B cell (primary cell): ENCODE measurements around the gene ZNF594. TPM values are rescaled to one million over a fixed set of nuclear protein-coding genes. Genes with fewer than 3 reads are reported as not detected.
"Not testable (repeated sequence)": the region's sequence is repeated elsewhere in the genome, so short reads cannot be mapped to it uniquely, and the experiment has no call there.

Experiments
- ATAC-seq: fragments of 200-7000 bp; cut with Tn5 transposase; one replicate; pipeline ENCODE4 v1.10.0; 2021; ENCODE audit warnings: low read depth, mild to moderate bottlenecking, moderate number of reproducible peaks, moderate library complexity
- CTCF ChIA-PET: fragments of 350-600 bp; sonication (Branson Sonifier 250); formaldehyde crosslinking; loops from one replicate; lab custom pipeline; 2021; ENCODE audit warnings: antibody characterized with exemption, inconsistent platforms; lab: Charles Lee
- POLR2A ChIA-PET: fragments of 350-600 bp; sonication (Branson Sonifier 250); formaldehyde crosslinking; loops from one replicate; lab custom pipeline; 2021; ENCODE audit warnings: antibody characterized with exemption; lab: Charles Lee
- DNase-seq: peaks from one replicate; pipeline ENCODE4 v3.0.0; 2013
- H2AFZ ChIP-seq: 2 replicates; pipeline ENCODE4 v1.6.1; 2012; ENCODE audit warnings: mild to moderate bottlenecking, low read depth, low read length; ENCODE audit not compliant: insufficient read depth, poor library complexity, severe bottlenecking
- H3K27ac ChIP-seq, 2 donors: 1 replicate in 1 of 2; 2 replicates in 1 of 2; pipeline ENCODE4 v1.5.1; 2012 to 2013; ENCODE audit warnings: low read length in 2 of 2, mild to moderate bottlenecking in 2 of 2, moderate library complexity in 1 of 2
- H3K27me3 ChIP-seq, 4 experiments: fragments of 200-600 bp in 1 of 4; sonication (generic) in 1 of 4; replicated peaks in 1 of 4; 1 replicate in 2 of 4; 2 replicates in 2 of 4; pipeline versions ENCODE4 v1.6.1 to v1.7.0; 2013 to 2016; ENCODE audit warnings: low read length in 3 of 4, mild to moderate bottlenecking in 2 of 4, mixed read lengths in 1 of 4, moderate library complexity in 1 of 4; ENCODE audit not compliant: insufficient read depth in 4 of 4, control insufficient read depth in 3 of 4; ENCODE audit errors: control extremely low read depth in 1 of 4
- H3K36me3 ChIP-seq, 2 experiments: replicated peaks in 1 of 2; 1 replicate in 1 of 2; 2 replicates in 1 of 2; pipeline versions ENCODE4 v1.6.1 to v1.7.1; 2013; ENCODE audit warnings: low read length in 1 of 2; ENCODE audit not compliant: insufficient read depth in 2 of 2, control insufficient read depth in 1 of 2; ENCODE audit errors: control extremely low read depth in 1 of 2, extremely low read depth in 1 of 2
- H3K4me1 ChIP-seq, 2 donors: fragments of 200-600 bp in 1 of 2; sonication (generic) in 1 of 2; 1 replicate in 1 of 2; 2 replicates in 1 of 2; pipeline versions ENCODE4 v1.5.1 to v1.6.1; 2013 to 2017; ENCODE audit warnings: low read length in 2 of 2; ENCODE audit not compliant: control insufficient read depth in 2 of 2, insufficient read depth in 2 of 2
- H3K4me2 ChIP-seq: replicated peaks from 2 replicates; pipeline ENCODE3; 2012; ENCODE audit warnings: mild to moderate bottlenecking, low read depth, low read length; ENCODE audit not compliant: poor library complexity, severe bottlenecking
- H3K4me3 ChIP-seq, 5 experiments: fragments of 200-600 bp in 1 of 5; sonication (generic) in 1 of 5; 1 replicate in 3 of 5; 2 replicates in 2 of 5; pipeline versions ENCODE4 v1.5.1 to v1.7.0; 2011 to 2016; ENCODE audit warnings: low read length in 4 of 5, mild to moderate bottlenecking in 4 of 5, low read depth in 2 of 5, control low read depth in 1 of 5, moderate library complexity in 1 of 5; ENCODE audit not compliant: insufficient read depth in 1 of 5; ENCODE audit errors: control extremely low read depth in 1 of 5, extremely low read depth in 1 of 5
- H3K79me2 ChIP-seq: fragments of 200-600 bp; sonication (generic); one replicate; pipeline ENCODE4 v1.6.0; 2016; ENCODE audit warnings: low read length; ENCODE audit not compliant: control insufficient read depth, insufficient read depth
- H3K9ac ChIP-seq: fragments of 200-600 bp; sonication (generic); 2 replicates; pipeline ENCODE4 v1.6.1; 2017; ENCODE audit warnings: mild to moderate bottlenecking, low read length, moderate library complexity
- H3K9me3 ChIP-seq, 3 donors: one replicate each; pipeline versions ENCODE4 v1.6.1 to v1.7.1; 2013; ENCODE audit warnings: low read length in 2 of 3; ENCODE audit not compliant: control insufficient read depth in 2 of 3, insufficient read depth in 1 of 3; ENCODE audit errors: control extremely low read depth in 1 of 3
- H4K20me1 ChIP-seq: 2 replicates; pipeline ENCODE4 v1.6.0; 2012; ENCODE audit warnings: mild to moderate bottlenecking, low read length; ENCODE audit not compliant: insufficient read depth, control insufficient read depth, poor library complexity, severe bottlenecking
- H3K27ac Mint-ChIP-seq: one replicate; pipeline ENCODE4 v1.8.0; 2021; ENCODE audit warnings: mixed read lengths
- H3K27me3 Mint-ChIP-seq: one replicate; pipeline ENCODE4 v1.8.0; 2021; ENCODE audit warnings: mixed read lengths
- H3K4me1 Mint-ChIP-seq: one replicate; pipeline ENCODE4 v1.8.0; 2021; ENCODE audit warnings: mixed read lengths
- H3K4me3 Mint-ChIP-seq: one replicate; pipeline ENCODE4 v1.8.0; 2021; ENCODE audit warnings: mixed read lengths
- H3K9me3 Mint-ChIP-seq: one replicate; pipeline ENCODE4 v1.8.0; 2022; ENCODE audit warnings: mixed read lengths; ENCODE audit not compliant: insufficient read depth
- CTCF ChIP-seq: fragments of 200-600 bp; IDR thresholded peaks from one replicate; pipeline ENCODE4 v1.8.0; 2022; ENCODE audit warnings: antibody characterized with exemption, mild to moderate bottlenecking
- EZH2 ChIP-seq: IDR thresholded peaks from 2 replicates; pipeline ENCODE4 v1.6.1; 2012; ENCODE audit warnings: borderline replicate concordance, low read depth, mild to moderate bottlenecking, moderate library complexity, low read length; ENCODE audit not compliant: insufficient read depth, poor library complexity, severe bottlenecking
- WGBS: methylation state at CpG from one replicate; pipeline ENCODE4 v1.1.5; 2013; ENCODE audit warnings: missing lambda C conversion rate; ENCODE audit not compliant: insufficient coverage; 5-methylcytosine and 5-hydroxymethylcytosine counted together
- intact Hi-C: fragments of 100-400 bp; cut with micrococcal nuclease; formaldehyde crosslinking; loops from one replicate; pipeline ENCODE4 v1.10.0; 2022
- polyA plus RNA-seq: library from polyadenylated mRNA; depleted of rRNA; stranded (reverse); fragments of >200 nt; gene quantifications from 2 replicates; pipeline ENCODE4 v1.2.3, GENCODE V29; 2012
- total RNA-seq, 2 donors: library from RNA; stranded (reverse); fragments of 120-200 nt in 1 of 2; gene quantifications; 1 replicate in 1 of 2; 2 replicates in 1 of 2; pipeline versions ENCODE4 v1.2.3 to v1.2.4, GENCODE V29; 2013 to 2022

Gene ZNF594
- total and polyA plus RNA-seq, 2 donors (not counting 1 experiment from before 2014, with no cell fraction given) = 5.9 to 38.9 TPM

GRCh38 chr17:5221912-5222311 is 30.2 kb upstream of the ZNF594 start:
- not testable (repeated sequence) for ATAC-seq, H2AFZ ChIP-seq, DNase-seq, H4K20me1 ChIP-seq, H3K9me3 Mint-ChIP-seq, H3K9ac ChIP-seq, H3K4me3 ChIP-seq, H3K4me3 Mint-ChIP-seq, H3K9me3 ChIP-seq, H3K27me3 Mint-ChIP-seq, H3K27me3 ChIP-seq
- peak overlapping the region; percentile 55 for H3K4me2 ChIP-seq
- peaks cover 66% of the 10 kb centered on the region for H3K4me1 Mint-ChIP-seq
- H3K27ac ChIP-seq = peak overlapping the region; percentile 62 to 97
- H3K27ac Mint-ChIP-seq = peak overlapping the region; percentile 98
- intact Hi-C loops = loop anchor here (1.0 kb wide), 3 partner anchors 11 to 20 kb away; no protein-coding TSS in a partner anchor
- POLR2A ChIA-PET = interaction anchor here (0.7 to 1.9 kb wide), 4 partner anchors 9 to 17 kb away, joined by 3 to 8 read pairs (median 6); partner anchors contain the start of gene SCIMP
- WGBS = 72% methylated on average over 3 of the region's 12 CpGs
- peaks cover 4 to 62% of the 10 kb centered on the region in 2 experiments for H3K36me3 ChIP-seq
- CTCF ChIA-PET = interaction anchor here (0.7 to 18.3 kb wide), 3 partner anchors 16 to 478 kb away, joined by 3 to 303 read pairs (median 4); partner anchors contain the start of gene ZNF594
- peaks cover 42% of the 10 kb centered on the region for H3K79me2 ChIP-seq
- H3K4me1 ChIP-seq = peaks cover 68 to 70% of the 10 kb centered on the region in 2 donors

GRCh38 chr17:5220074-5220473 is 28.4 kb upstream of the ZNF594 start:
- peaks cover 33% of the 10 kb centered on the region for H3K79me2 ChIP-seq
- no peaks in the 10 kb centered on the region for H4K20me1 ChIP-seq
- H3K27me3 Mint-ChIP-seq = no peaks in the 10 kb centered on the region
- WGBS = 100% methylated on average over 1 of the region's 5 CpGs
- H3K27ac Mint-ChIP-seq = peak overlapping the region; percentile 79
- TF ChIP-seq CTCF = no peak
- no peak for TF ChIP-seq EZH2
- peaks cover 55 to 59% of the 10 kb centered on the region in 2 donors for H3K4me1 ChIP-seq
- no peak overlapping the region for H3K4me2 ChIP-seq
- H3K9me3 ChIP-seq = no peaks in the 10 kb centered on the region
- no peaks in the 10 kb centered on the region for H3K9me3 Mint-ChIP-seq
- peak overlapping the region in 1 of 2 donors; percentile 97 for H3K27ac ChIP-seq
- no peak for ATAC-seq
- peaks cover 58% of the 10 kb centered on the region for H3K4me1 Mint-ChIP-seq
- H2AFZ ChIP-seq = no peak overlapping the region
- H3K9ac ChIP-seq = no peak overlapping the region
- ChIA-PET CTCF (interaction anchor here (0.9 to 1.9 kb wide), 5 partner anchors 9 to 77 kb away, joined by 3 to 9 read pairs (median 3); partner anchors contain the start of gene ZNF594), POLR2A (interaction anchor here (1.1 to 1.4 kb wide), 3 partner anchors 9 to 219 kb away, joined by 3 to 6 read pairs (median 4); partner anchors contain the start of gene C1QBP)
- intact Hi-C loops = no loop called here
- peaks cover 4 to 71% of the 10 kb centered on the region in 2 experiments for H3K36me3 ChIP-seq
- H3K4me3 Mint-ChIP-seq = no peak overlapping the region
- no peaks in the 10 kb centered on the region for H3K27me3 ChIP-seq
- no peak for DNase-seq
- H3K4me3 ChIP-seq = no peak overlapping the region
